Smooth muscle cell (in vitro differentiated cells): ENCODE data around the gene ARHGAP28. TPM values are rescaled to one million over a fixed set of nuclear protein-coding genes. Genes with fewer than 3 reads are reported as not detected.

Source experiments
- DNase-seq: peaks from one replicate; lab custom pipeline; 2025; ENCODE audit not compliant: unreplicated experiment; lab: John Stamatoyannopoulos, UW
- H2AFZ ChIP-seq: fragments of 200-600 bp; sonication (generic); 2 replicates; pipeline ENCODE4 v1.6.0; 2016; ENCODE audit warnings: antibody characterized with exemption, low read depth, mild to moderate bottlenecking
- H3F3A ChIP-seq: fragments of 200-600 bp; sonication (generic); 2 replicates; pipeline ENCODE4 v1.6.0; 2017; ENCODE audit warnings: antibody characterized with exemption, low read depth
- H3K27ac ChIP-seq: fragments of 200-600 bp; sonication (generic); 2 replicates; pipeline ENCODE4 v1.5.1; 2016; ENCODE audit warnings: low read depth, mild to moderate bottlenecking
- H3K27me3 ChIP-seq: fragments of 200-600 bp; sonication (generic); 2 replicates; pipeline ENCODE4 v1.6.1; 2016; ENCODE audit warnings: low read depth, mild to moderate bottlenecking
- H3K36me3 ChIP-seq: fragments of 200-600 bp; sonication (generic); 2 replicates; pipeline ENCODE4 v1.5.1; 2016; ENCODE audit warnings: low read depth
- H3K4me1 ChIP-seq: fragments of 200-600 bp; sonication (generic); 2 replicates; pipeline ENCODE4 v1.5.1; 2016; ENCODE audit warnings: low read depth
- H3K4me2 ChIP-seq: fragments of 200-600 bp; sonication (generic); 2 replicates; pipeline ENCODE4 v1.6.0; 2016; ENCODE audit warnings: mild to moderate bottlenecking
- H3K4me3 ChIP-seq: fragments of 200-600 bp; sonication (generic); 2 replicates; pipeline ENCODE4 v1.5.1; 2016; ENCODE audit warnings: mild to moderate bottlenecking
- H3K79me2 ChIP-seq: fragments of 200-600 bp; sonication (generic); 2 replicates; pipeline ENCODE4 v1.6.0; 2016; ENCODE audit warnings: low read depth, mild to moderate bottlenecking
- H3K9ac ChIP-seq: fragments of 200-600 bp; sonication (generic); 2 replicates; pipeline ENCODE4 v1.6.0; 2016; ENCODE audit warnings: low read depth
- H3K9me3 ChIP-seq: fragments of 200-600 bp; sonication (generic); replicated peaks from 2 replicates; pipeline ENCODE4 v1.5.1; 2016; ENCODE audit warnings: low read depth
- H4K20me1 ChIP-seq: fragments of 200-600 bp; sonication (generic); 2 replicates; pipeline ENCODE4 v1.6.0; 2016; ENCODE audit warnings: low read depth
- WGBS: methylation state at CpG from one replicate; pipeline ENCODE4 v1.1.7; 2016; ENCODE audit warnings: low lambda C conversion rate; 5-methylcytosine and 5-hydroxymethylcytosine counted together
- polyA plus RNA-seq: library from polyadenylated mRNA; unstranded; fragments of >200 nt; fragmentation: Nextera tagmentation; extraction: Ambion mirVana; gene quantifications from 2 replicates; pipeline ENCODE4 v1.2.1, GENCODE V29; 2016
- total RNA-seq: library from RNA; depleted of rRNA; stranded (reverse); fragments of >200 nt; gene quantifications from 2 replicates; pipeline ENCODE4 v1.2.3, GENCODE V29; 2014
- TF ChIP-seq, protein P1 (sequence below): fragments of 200-600 bp; sonication (generic); IDR thresholded peaks from 2 replicates; pipeline ENCODE4 v1.5.1; 2017; ENCODE audit warnings: borderline replicate concordance, mild to moderate bottlenecking, antibody characterized with exemption; ENCODE audit not compliant: insufficient read depth, poor library complexity, severe bottlenecking

ARHGAP28 gene
- total and polyA plus RNA-seq, 2 experiments from 2014 or later, result 16.2 to 27.7 TPM

DNA sequence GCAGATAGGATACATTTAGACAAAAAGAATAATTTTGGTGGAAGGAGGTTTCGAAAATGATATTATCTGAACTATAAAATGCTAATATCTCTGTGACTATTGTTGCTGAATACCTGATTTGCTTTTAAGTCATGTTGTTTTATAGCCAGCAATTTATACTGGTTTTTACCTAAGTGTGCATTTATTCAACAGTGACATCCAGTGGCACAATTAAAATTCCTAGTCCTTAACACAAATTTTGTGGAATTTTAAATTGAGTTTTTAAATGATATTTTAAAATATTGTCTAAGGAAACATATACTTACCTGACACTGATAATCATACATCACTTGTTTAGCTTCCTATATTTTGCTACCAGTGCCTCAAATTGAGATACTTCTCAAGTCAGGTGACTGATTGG is 144.8 kb downstream of the ARHGAP28 start:
- Histone ChIP-seq H2AFZ (no peak overlapping the region), H3K4me3 (no peak overlapping the region), H3F3A (no peaks in the 10 kb centered on the region), H3K36me3 (peaks cover 2% of the 10 kb centered on the region), H4K20me1 (no peaks in the 10 kb centered on the region), H3K27me3 (no peaks in the 10 kb centered on the region), H3K9ac (no peak overlapping the region), H3K9me3 (no peaks in the 10 kb centered on the region), H3K79me2 (no peaks in the 10 kb centered on the region), H3K27ac (no peak overlapping the region), H3K4me1 (peaks cover 10% of the 10 kb centered on the region), H3K4me2 (no peak overlapping the region)
- 97% methylated on average over 1 of the region's 1 CpG for WGBS
- TF ChIP-seq, protein P1, sequence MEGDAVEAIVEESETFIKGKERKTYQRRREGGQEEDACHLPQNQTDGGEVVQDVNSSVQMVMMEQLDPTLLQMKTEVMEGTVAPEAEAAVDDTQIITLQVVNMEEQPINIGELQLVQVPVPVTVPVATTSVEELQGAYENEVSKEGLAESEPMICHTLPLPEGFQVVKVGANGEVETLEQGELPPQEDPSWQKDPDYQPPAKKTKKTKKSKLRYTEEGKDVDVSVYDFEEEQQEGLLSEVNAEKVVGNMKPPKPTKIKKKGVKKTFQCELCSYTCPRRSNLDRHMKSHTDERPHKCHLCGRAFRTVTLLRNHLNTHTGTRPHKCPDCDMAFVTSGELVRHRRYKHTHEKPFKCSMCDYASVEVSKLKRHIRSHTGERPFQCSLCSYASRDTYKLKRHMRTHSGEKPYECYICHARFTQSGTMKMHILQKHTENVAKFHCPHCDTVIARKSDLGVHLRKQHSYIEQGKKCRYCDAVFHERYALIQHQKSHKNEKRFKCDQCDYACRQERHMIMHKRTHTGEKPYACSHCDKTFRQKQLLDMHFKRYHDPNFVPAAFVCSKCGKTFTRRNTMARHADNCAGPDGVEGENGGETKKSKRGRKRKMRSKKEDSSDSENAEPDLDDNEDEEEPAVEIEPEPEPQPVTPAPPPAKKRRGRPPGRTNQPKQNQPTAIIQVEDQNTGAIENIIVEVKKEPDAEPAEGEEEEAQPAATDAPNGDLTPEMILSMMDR, result peak; percentile 24
- DNase-seq, result no peak

DNA sequence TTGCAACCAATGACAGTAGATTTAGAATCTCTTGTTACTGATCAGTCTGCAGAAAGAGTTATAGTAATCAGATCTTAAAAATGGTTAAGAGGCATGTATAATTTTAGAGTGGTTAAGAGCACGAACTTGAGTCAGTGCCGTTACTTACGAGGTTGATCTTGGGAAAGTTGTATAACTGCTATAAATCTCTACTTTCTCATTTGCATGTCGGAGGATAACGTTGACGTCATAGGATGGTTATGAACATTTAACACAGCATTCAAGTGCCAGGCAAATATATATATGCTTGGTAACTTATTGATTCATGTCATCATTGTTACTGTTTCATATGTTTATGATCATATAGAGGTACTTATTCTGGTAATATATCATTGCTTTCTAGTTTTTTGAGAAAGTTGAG is 146.2 kb downstream of the ARHGAP28 start:
- Histone ChIP-seq H3K4me3 (no peak overlapping the region), H4K20me1 (no peaks in the 10 kb centered on the region), H3K9me3 (no peaks in the 10 kb centered on the region), H3K79me2 (no peaks in the 10 kb centered on the region), H3K4me2 (no peak overlapping the region), H3K27me3 (no peaks in the 10 kb centered on the region), H3K27ac (no peak overlapping the region), H3K36me3 (no peaks in the 10 kb centered on the region), H3K4me1 (peaks cover 12% of the 10 kb centered on the region), H2AFZ (no peak overlapping the region), H3K9ac (no peak overlapping the region), H3F3A (no peaks in the 10 kb centered on the region)
- no peak for DNase-seq
- TF ChIP-seq, protein P1, result no peak
- WGBS, result 91% methylated on average over 6 of the region's 6 CpGs

DNA sequence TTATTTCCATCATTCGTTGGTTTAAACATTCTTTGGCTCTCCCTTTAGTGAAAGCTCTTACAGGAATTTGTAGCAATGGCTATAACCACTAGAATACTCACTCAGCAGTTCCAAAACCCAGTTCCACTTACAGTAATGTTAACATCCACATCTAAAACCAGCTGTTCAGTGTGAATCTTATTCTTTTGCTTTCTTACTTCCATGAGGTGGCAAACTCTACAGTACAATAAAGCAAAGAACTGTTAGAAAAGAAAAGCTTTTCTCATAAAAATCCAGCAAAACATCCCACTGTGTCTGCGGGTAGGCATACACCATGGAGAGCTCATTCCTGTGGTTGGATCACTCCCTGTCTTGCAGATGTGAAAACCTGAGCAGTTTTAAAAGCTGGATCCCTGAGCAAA is 147.1 kb downstream of the ARHGAP28 start:
- Histone ChIP-seq H3K4me1 (peaks cover 21% of the 10 kb centered on the region), H3K36me3 (no peaks in the 10 kb centered on the region), H2AFZ (no peak overlapping the region), H3K27me3 (no peaks in the 10 kb centered on the region), H4K20me1 (no peaks in the 10 kb centered on the region), H3K79me2 (no peaks in the 10 kb centered on the region), H3K27ac (peak overlapping the region; percentile 19), H3K4me3 (no peak overlapping the region), H3K9me3 (no peaks in the 10 kb centered on the region), H3F3A (no peaks in the 10 kb centered on the region), H3K9ac (no peak overlapping the region), H3K4me2 (peak overlapping the region; percentile 45)
- no peak for DNase-seq
- WGBS, result 18% methylated on average over 2 of the region's 2 CpGs
- TF ChIP-seq, protein P1, result no peak

DNA sequence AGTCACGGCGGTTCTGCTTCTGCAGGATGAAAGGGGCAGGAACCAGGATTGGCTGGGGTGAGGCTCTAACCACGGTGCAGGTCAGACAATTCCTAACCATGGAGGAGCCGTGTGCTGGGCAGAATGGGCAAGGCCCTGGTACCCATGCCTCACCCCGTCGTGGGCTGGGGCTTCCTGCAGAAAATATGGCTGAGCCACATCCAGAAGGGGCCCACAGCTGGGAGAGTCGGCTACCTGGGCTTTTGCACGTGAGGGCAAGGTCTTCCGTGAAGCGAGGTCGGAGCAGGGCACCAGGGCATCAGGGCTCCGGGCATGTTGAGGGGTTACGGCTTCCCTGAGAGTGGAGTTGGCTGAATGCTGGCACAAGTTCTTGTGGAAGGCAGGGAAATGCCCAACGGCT is 147.8 kb downstream of the ARHGAP28 start:
- H3K9me3 ChIP-seq, result no peaks in the 10 kb centered on the region
- H3F3A ChIP-seq, result no peaks in the 10 kb centered on the region
- no peaks in the 10 kb centered on the region for H3K27me3 ChIP-seq
- H3K79me2 ChIP-seq, result no peaks in the 10 kb centered on the region
- H3K36me3 ChIP-seq, result no peaks in the 10 kb centered on the region
- WGBS, result 94% methylated on average over 14 of the region's 14 CpGs
- no peak overlapping the region for H2AFZ ChIP-seq
- H3K4me2 ChIP-seq, result no peak overlapping the region
- H3K9ac ChIP-seq, result no peak overlapping the region
- H4K20me1 ChIP-seq, result no peaks in the 10 kb centered on the region
- DNase-seq, result no peak
- H3K4me1 ChIP-seq, result peaks cover 24% of the 10 kb centered on the region
- TF ChIP-seq, protein P1, result no peak
- no peak overlapping the region for H3K27ac ChIP-seq
- H3K4me3 ChIP-seq, result no peak overlapping the region
